SK-N-MC (cell line): Measurements from ENCODE around the gene PTPRN2.

Experiments used
- EZH2 ChIP-seq: fragments of 200-600 bp; sonication (generic); IDR thresholded peaks from one replicate; pipeline ENCODE4 v1.6.1; 2017; ENCODE audit warnings: antibody characterized with exemption
- FOXP2 ChIP-seq: optimal IDR thresholded peaks from 2 replicates; pipeline ENCODE3; 2011; ENCODE audit warnings: mild to moderate bottlenecking, moderate library complexity; ENCODE audit not compliant: insufficient read depth; ENCODE audit errors: extremely low read length, control extremely low read depth
- POLR2AphosphoS5 ChIP-seq: IDR thresholded peaks from 2 replicates; pipeline ENCODE4 v1.6.1; 2012; ENCODE audit warnings: mild to moderate bottlenecking, low read depth, low read length, borderline replicate concordance

GRCh38 chr7:157522189-157522588 is 1065.4 kb downstream of the PTPRN2 start:
- TF ChIP-seq POLR2AphosphoS5, result no peak
- TF ChIP-seq EZH2, result no peak
- TF ChIP-seq FOXP2, result no peak
